Measurements from ENCODE around the gene HOXD1. TPM values are rescaled to one million over a fixed set of nuclear protein-coding genes. Genes with fewer than 3 reads are reported as not detected.

Gene HOXD1
- total RNA-seq, 1 donor = not detected

DNA sequence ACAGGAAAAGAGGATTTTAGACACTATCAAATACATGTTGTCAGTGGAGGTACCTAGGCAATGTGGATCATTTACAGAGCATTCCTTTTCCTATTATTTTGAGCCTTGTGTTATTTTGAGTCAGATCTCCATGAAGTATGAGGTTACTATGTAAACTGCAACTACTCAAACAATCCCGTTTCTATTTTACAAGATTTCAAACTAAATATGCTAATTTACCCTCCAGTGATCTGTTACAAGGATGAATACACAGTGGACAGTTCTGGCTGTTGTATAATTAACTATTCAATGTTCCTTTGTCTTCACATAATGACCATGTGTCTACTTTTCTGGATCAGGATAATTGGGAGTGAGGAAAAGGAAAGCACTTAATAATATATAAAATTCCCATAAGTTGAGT lies 4.6 kb downstream of the HOXD1 start:
- DNase-seq (ENCODE audit: insufficient read length, low spot score, missing footprints) = no peak
- no peak overlapping the region for H2AFZ ChIP-seq (ENCODE audit: low read length)
- H3K9me3 ChIP-seq (ENCODE audit: low read depth, low read length) = no peaks in the 10 kb centered on the region
- no peak overlapping the region for H3K4me2 ChIP-seq (ENCODE audit: insufficient read depth, low read length)
- no peaks in the 10 kb centered on the region for H3K79me2 ChIP-seq (ENCODE audit: insufficient read depth, low read length)
- H3K36me3 ChIP-seq (ENCODE audit: insufficient read depth, low read length) = no peaks in the 10 kb centered on the region
- TF ChIP-seq, protein P1, sequence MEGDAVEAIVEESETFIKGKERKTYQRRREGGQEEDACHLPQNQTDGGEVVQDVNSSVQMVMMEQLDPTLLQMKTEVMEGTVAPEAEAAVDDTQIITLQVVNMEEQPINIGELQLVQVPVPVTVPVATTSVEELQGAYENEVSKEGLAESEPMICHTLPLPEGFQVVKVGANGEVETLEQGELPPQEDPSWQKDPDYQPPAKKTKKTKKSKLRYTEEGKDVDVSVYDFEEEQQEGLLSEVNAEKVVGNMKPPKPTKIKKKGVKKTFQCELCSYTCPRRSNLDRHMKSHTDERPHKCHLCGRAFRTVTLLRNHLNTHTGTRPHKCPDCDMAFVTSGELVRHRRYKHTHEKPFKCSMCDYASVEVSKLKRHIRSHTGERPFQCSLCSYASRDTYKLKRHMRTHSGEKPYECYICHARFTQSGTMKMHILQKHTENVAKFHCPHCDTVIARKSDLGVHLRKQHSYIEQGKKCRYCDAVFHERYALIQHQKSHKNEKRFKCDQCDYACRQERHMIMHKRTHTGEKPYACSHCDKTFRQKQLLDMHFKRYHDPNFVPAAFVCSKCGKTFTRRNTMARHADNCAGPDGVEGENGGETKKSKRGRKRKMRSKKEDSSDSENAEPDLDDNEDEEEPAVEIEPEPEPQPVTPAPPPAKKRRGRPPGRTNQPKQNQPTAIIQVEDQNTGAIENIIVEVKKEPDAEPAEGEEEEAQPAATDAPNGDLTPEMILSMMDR (IDR thresholded peaks at IDR 0.05; ENCODE audit: extremely low read depth, low read depth, low read length) = no peak
- H3K27me3 ChIP-seq (ENCODE audit: insufficient read depth, low read length) = peaks cover 74% of the 10 kb centered on the region
- no peak overlapping the region for H3K4me3 ChIP-seq (ENCODE audit: insufficient read depth, low read length)
- H4K20me1 ChIP-seq (ENCODE audit: insufficient read depth, low read length) = no peaks in the 10 kb centered on the region
- H3K27ac ChIP-seq (ENCODE audit: low read depth, low read length) = no peak overlapping the region
- no peaks in the 10 kb centered on the region for H3K4me1 ChIP-seq (ENCODE audit: insufficient read depth, low read length)

DNA sequence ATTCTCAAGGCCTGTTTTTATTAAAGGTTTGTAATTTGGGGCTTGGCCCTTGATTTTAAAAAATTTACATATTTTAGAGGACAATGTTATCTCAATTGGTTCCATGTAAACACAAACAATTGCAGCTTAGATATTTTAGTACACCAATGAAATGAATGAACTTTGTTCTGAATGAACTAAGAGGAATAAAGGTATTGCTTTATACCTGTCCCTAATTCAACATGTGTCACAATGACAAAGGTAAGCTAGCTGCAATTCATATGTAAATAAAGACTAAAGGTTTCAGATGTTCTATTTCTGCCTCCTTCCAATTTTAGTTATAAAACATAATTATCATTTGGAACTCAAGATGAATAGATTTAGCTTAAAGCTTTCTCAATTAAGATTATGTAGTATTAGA lies 11.4 kb downstream of the HOXD1 start:
- Histone ChIP-seq H3K4me3 (ENCODE audit: insufficient read depth, low read length) (no peak overlapping the region), H3K4me2 (ENCODE audit: insufficient read depth, low read length) (no peak overlapping the region), H3K27ac (ENCODE audit: low read depth, low read length) (no peak overlapping the region), H3K27me3 (ENCODE audit: insufficient read depth, low read length) (peaks cover 14% of the 10 kb centered on the region), H4K20me1 (ENCODE audit: insufficient read depth, low read length) (no peaks in the 10 kb centered on the region), H3K36me3 (ENCODE audit: insufficient read depth, low read length) (no peaks in the 10 kb centered on the region), H3K9me3 (ENCODE audit: low read depth, low read length) (no peaks in the 10 kb centered on the region), H3K79me2 (ENCODE audit: insufficient read depth, low read length) (no peaks in the 10 kb centered on the region), H3K4me1 (ENCODE audit: insufficient read depth, low read length) (no peaks in the 10 kb centered on the region), H2AFZ (ENCODE audit: low read length) (no peak overlapping the region)
- TF ChIP-seq, protein P1 (IDR thresholded peaks at IDR 0.05; ENCODE audit: extremely low read depth, low read depth, low read length) = no peak
- no peak for DNase-seq (ENCODE audit: insufficient read length, low spot score, missing footprints)

DNA sequence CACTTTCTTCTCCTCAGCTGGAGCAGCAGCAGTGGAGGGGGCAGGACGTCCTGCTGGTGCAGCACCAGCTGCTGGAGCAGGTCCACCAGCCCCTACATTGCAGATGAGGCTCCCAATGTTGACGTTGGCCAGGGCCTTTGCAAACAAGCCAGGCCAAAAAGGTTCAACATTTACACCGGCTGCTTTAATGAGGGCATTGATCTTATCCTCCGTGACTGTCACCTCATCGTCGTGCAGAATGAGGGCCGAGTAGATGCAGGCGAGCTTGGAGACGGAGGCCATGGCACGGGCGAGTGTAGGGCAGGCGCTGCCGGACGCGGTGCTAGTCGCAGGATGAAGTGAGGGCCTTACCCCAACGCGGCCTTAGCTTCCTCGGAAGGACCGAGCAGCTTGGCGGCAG lies 12.5 kb downstream of the HOXD1 start:
- H2AFZ ChIP-seq (ENCODE audit: low read length) = no peak overlapping the region
- H3K27ac ChIP-seq (ENCODE audit: low read depth, low read length) = no peak overlapping the region
- no peak for DNase-seq (ENCODE audit: insufficient read length, low spot score, missing footprints)
- H4K20me1 ChIP-seq (ENCODE audit: insufficient read depth, low read length) = no peaks in the 10 kb centered on the region
- no peaks in the 10 kb centered on the region for H3K4me1 ChIP-seq (ENCODE audit: insufficient read depth, low read length)
- H3K27me3 ChIP-seq (ENCODE audit: insufficient read depth, low read length) = peaks cover 15% of the 10 kb centered on the region
- no peaks in the 10 kb centered on the region for H3K36me3 ChIP-seq (ENCODE audit: insufficient read depth, low read length)
- H3K4me3 ChIP-seq (ENCODE audit: insufficient read depth, low read length) = no peak overlapping the region
- H3K79me2 ChIP-seq (ENCODE audit: insufficient read depth, low read length) = no peaks in the 10 kb centered on the region
- no peaks in the 10 kb centered on the region for H3K9me3 ChIP-seq (ENCODE audit: low read depth, low read length)
- no peak overlapping the region for H3K4me2 ChIP-seq (ENCODE audit: insufficient read depth, low read length)
- TF ChIP-seq, protein P1 (IDR thresholded peaks at IDR 0.05; ENCODE audit: extremely low read depth, low read depth, low read length) = no peak

DNA sequence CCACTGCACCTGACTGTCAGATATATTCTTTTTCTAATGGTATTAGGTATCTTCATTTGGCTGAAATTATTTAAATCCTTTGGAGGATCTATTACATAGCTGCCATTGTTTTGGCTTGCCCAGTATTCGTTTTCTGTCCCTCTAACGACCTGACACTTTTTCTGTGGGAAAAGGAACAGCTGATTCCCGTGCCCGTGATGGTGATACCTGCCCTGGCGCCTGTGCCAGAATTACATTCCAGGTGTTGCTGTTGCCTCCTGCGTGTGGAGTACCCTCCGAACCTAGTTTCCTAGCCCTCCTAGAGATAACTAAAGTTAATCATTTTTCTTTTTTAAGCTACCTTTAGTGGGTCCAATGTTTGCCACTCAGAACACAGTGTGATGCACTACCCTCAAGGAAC lies 14.0 kb downstream of the HOXD1 start:
- Histone ChIP-seq H3K4me1 (ENCODE audit: insufficient read depth, low read length) (no peaks in the 10 kb centered on the region), H3K27ac (ENCODE audit: low read depth, low read length) (no peak overlapping the region), H3K36me3 (ENCODE audit: insufficient read depth, low read length) (no peaks in the 10 kb centered on the region), H4K20me1 (ENCODE audit: insufficient read depth, low read length) (no peaks in the 10 kb centered on the region), H3K9me3 (ENCODE audit: low read depth, low read length) (no peaks in the 10 kb centered on the region), H3K27me3 (ENCODE audit: insufficient read depth, low read length) (peaks cover 7% of the 10 kb centered on the region), H3K4me2 (ENCODE audit: insufficient read depth, low read length) (no peak overlapping the region), H3K4me3 (ENCODE audit: insufficient read depth, low read length) (no peak overlapping the region), H2AFZ (ENCODE audit: low read length) (no peak overlapping the region), H3K79me2 (ENCODE audit: insufficient read depth, low read length) (no peaks in the 10 kb centered on the region)
- DNase-seq (ENCODE audit: insufficient read length, low spot score, missing footprints) = no peak
- TF ChIP-seq, protein P1 (IDR thresholded peaks at IDR 0.05; ENCODE audit: extremely low read depth, low read depth, low read length) = no peak
